Bladder microvascular endothelial cell (primary cell): ENCODE results near the gene TIMP2. TPM values are rescaled to one million over a fixed set of nuclear protein-coding genes. Genes with fewer than 3 reads are reported as not detected.

Experiments
- total RNA-seq: library from RNA; depleted of rRNA; stranded (reverse); fragments of >200 nt; gene quantifications from 2 replicates; pipeline ENCODE4 v1.2.3, GENCODE V29; 2014

TIMP2 gene, protein sequence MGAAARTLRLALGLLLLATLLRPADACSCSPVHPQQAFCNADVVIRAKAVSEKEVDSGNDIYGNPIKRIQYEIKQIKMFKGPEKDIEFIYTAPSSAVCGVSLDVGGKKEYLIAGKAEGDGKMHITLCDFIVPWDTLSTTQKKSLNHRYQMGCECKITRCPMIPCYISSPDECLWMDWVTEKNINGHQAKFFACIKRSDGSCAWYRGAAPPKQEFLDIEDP
- 35.9 and 132 TPM in 2 replicates for total RNA-seq

DNA sequence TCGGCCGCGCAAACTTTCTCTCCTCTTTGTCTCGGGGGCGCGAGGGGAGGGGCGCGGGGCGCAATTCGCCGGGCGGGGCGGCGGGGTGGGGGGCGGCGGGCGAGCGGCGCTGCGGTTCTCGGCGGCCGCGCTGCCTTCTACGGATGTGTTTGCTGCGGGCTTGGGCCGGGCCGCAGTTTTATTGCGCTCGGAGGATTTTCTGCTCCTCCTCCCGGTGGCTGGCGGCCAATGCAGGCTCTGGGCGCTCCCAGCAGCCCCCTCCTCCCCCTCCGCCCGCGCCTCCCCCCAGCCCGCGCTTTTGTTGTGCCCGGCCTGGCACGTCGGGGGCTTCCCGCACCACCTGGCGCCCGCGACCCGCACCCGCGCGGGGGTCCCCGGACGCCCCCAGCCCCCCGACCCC is at the start of gene TIMP2:
Gene TIMP2, minus strand, starts transcription at position 154 of the 400 bp plus-strand sequence. CDS start 299 bp downstream, outside the sequence.

DNA sequence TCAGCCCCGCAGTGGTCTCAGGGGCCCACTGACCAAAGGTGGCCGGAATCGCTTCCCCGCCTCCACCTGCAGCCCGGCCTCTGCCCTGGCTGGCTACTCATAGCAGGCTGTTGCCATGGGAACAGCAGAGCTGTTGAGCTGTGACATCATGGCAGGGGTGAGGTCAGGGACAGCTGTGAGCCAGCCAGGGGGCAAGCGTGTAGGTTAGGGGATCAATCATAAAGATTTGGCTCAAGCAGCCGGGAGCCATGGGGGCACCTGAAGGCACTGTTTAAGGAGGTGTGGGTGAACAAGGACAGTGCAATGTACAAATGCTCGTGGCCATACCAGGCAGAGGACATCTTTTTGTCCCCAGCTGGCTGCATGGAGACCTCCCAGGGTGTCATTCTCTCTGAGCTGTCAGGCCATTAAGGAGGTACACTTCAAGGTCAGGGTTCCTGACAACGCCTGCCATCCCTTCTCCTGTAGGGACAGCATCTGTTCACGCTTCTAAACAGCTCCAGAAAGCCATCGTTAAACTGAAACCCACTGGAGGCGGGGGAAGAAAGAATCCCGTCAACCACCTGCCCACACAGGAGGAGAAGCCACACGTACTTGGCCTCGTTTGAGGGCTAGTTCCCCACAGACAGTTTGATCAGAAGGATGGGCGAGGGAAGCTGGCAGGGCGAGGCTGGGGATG is 21.9 kb downstream of the TIMP2 start, which contains the start of gene CEP295NL:
Gene CEP295NL, minus strand, starts transcription at position 101 of the 679 bp plus-strand sequence. CDS start 1,373 bp downstream, outside the sequence.

DNA sequence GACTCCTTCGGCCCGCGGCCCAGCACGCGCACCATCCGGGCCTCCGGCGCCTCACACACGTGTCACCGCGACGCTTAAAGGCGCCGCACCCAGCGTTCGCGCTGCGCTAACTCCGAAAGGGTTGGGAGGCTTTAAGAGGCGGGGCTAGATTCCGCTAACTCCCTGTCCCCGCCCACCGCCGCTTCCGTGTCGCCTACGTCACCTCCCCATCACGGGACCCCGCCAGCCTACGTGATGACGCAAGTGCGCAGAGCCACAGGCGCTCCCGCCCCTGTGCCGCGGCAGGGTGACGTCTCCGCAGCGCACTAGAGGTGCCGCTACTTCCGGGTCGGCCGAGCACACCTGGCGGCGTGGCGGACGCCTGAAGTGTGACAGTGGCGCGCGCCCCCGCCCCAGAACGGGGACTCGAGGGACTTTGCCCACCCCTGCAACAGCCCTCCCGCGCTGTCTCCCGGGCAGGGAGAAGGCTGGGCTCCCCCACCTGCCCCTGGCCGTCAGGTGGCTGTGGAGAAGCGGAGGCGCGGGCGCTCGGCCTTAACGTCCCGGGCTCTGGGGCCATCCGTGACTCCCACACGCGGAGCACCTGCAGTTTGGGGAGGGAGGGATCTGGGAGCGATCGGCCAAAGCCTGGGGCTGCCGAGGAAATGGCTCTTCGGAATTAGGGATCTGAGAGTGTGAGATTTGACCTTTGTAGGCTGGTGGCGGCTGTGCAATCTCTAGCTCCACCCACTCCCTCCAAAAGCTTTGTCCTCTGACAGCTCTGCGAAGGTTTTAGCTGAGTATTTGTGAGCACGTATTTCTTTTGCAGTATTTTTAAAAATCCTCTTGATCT is 84.2 kb downstream of the TIMP2 start, which contains the start of gene USP36:
Gene USP36, minus strand, starts transcription at position 35 of the 832 bp plus-strand sequence. CDS start 4,451 bp downstream, outside the sequence.

Other genes starting within 250 kb of the TIMP2 start
- gene CYTH1, start 143.1 kb downstream of the TIMP2 start, total RNA-seq, result 40.8 and 64.9 TPM in 2 replicates
- 10.8 and 31.9 TPM in 2 replicates for gene USP36, start 84.6 kb downstream of the TIMP2 start, total RNA-seq
- gene CEP295NL, start 22.2 kb downstream of the TIMP2 start, total RNA-seq, result 1.3 and 6.4 TPM in 2 replicates
- gene LGALS3BP, start 54.5 kb upstream of the TIMP2 start, total RNA-seq, result 6.8 and 10.8 TPM in 2 replicates
- gene CANT1, start 84.4 kb upstream of the TIMP2 start, total RNA-seq, result 47.1 and 76.3 TPM in 2 replicates
- 9.1 and 30.4 TPM in 2 replicates for gene C1QTNF1, start 98.8 kb upstream of the TIMP2 start, total RNA-seq
- 8.7 and 23.0 TPM in 2 replicates for gene ENGASE, start 149.4 kb upstream of the TIMP2 start, total RNA-seq